Measurements from ENCODE around the gene ELAVL1. TPM values are rescaled to one million over a fixed set of nuclear protein-coding genes. Genes with fewer than 3 reads are reported as not detected.
A peak's percentile ranks its signal among the peaks of the same experiment; 100 is the strongest.

ELAVL1 gene
- total RNA-seq, 2 experiments from 2014 or later: 109 TPM

- peaks cover 47% of the 10 kb centered on the region for H3K4me1 Mint-ChIP-seq
- CTCF ChIA-PET: interaction anchor here (1.2 kb wide), 1 partner anchor 11 kb away, joined by 3 read pairs; no protein-coding TSS in a partner anchor
- DNase-seq: no peak
- peak overlapping the region; percentile 55 for H3K27ac Mint-ChIP-seq
- H3K36me3 Mint-ChIP-seq (ENCODE audit: low read depth): peaks cover 6% of the 10 kb centered on the region
- POLR2A ChIA-PET: interaction anchor here (0.7 kb wide), 1 partner anchor 10 kb away, joined by 14 read pairs; no protein-coding TSS in a partner anchor
- no peaks in the 10 kb centered on the region for H3K27me3 Mint-ChIP-seq
- H3K9me3 Mint-ChIP-seq: no peaks in the 10 kb centered on the region
- peak overlapping the region; percentile 98 for H3K4me3 Mint-ChIP-seq
These were observed 1.4 kb downstream of the ELAVL1 start for GRCh38 chr19:8004001-8004400.

GRCh38 chr19:8001995-8002849 lies 3.2 kb downstream of the ELAVL1 start:
- Mint-ChIP-seq H3K27me3 (no peaks in the 10 kb centered on the region), H3K36me3 (ENCODE audit: low read depth) (peaks cover 6% of the 10 kb centered on the region), H3K27ac (peak overlapping the region; percentile 69), H3K4me1 (peaks cover 50% of the 10 kb centered on the region), H3K4me3 (peak overlapping the region; percentile 59), H3K9me3 (no peaks in the 10 kb centered on the region)
- ChIA-PET CTCF (interaction anchor here (0.6 to 2.0 kb wide), 23 partner anchors 9 to 803 kb away, joined by 3 to 11 read pairs (median 3); partner anchors contain the start of genes TIMM44 and TRAPPC5), POLR2A (no interaction called here)
- peak; percentile 74 for DNase-seq

GRCh38 chr19:8001651-8001994 lies 3.8 kb downstream of the ELAVL1 start:
- peak overlapping the region; percentile 59 for H3K4me3 Mint-ChIP-seq
- CTCF ChIA-PET: interaction anchor here (0.6 to 2.0 kb wide), 15 partner anchors 10 to 343 kb away, joined by 3 to 11 read pairs (median 4); partner anchors contain the start of genes TIMM44 and TRAPPC5
- POLR2A ChIA-PET: no interaction called here
- no peaks in the 10 kb centered on the region for H3K27me3 Mint-ChIP-seq
- H3K4me1 Mint-ChIP-seq: peaks cover 56% of the 10 kb centered on the region
- no peaks in the 10 kb centered on the region for H3K9me3 Mint-ChIP-seq
- DNase-seq: no peak
- peaks cover 6% of the 10 kb centered on the region for H3K36me3 Mint-ChIP-seq (ENCODE audit: low read depth)
- peak overlapping the region; percentile 69 for H3K27ac Mint-ChIP-seq

- CTCF ChIA-PET: interaction anchor here (1.3 kb wide), 1 partner anchor 26 kb away, joined by 3 read pairs; no protein-coding TSS in a partner anchor
- H3K27ac Mint-ChIP-seq: no peak overlapping the region
- H3K4me1 Mint-ChIP-seq: peaks cover 58% of the 10 kb centered on the region
- H3K4me3 Mint-ChIP-seq: no peak overlapping the region
- POLR2A ChIA-PET: no interaction called here
- H3K9me3 Mint-ChIP-seq: no peaks in the 10 kb centered on the region
- peaks cover 6% of the 10 kb centered on the region for H3K36me3 Mint-ChIP-seq (ENCODE audit: low read depth)
- H3K27me3 Mint-ChIP-seq: no peaks in the 10 kb centered on the region
- no peak for DNase-seq
These were observed 5.0 kb downstream of the ELAVL1 start for GRCh38 chr19:8000298-8001038.

GRCh38 chr19:7999376-7999775 lies 6.1 kb downstream of the ELAVL1 start:
- DNase-seq: no peak
- Mint-ChIP-seq H3K27me3 (no peaks in the 10 kb centered on the region), H3K9me3 (no peaks in the 10 kb centered on the region), H3K4me1 (peaks cover 63% of the 10 kb centered on the region), H3K36me3 (ENCODE audit: low read depth) (peaks cover 6% of the 10 kb centered on the region), H3K27ac (no peak overlapping the region), H3K4me3 (no peak overlapping the region)
- CTCF ChIA-PET: interaction anchor here (2.9 kb wide), 1 partner anchor 55 kb away, joined by 8 read pairs; no protein-coding TSS in a partner anchor
- POLR2A ChIA-PET: no interaction called here

GRCh38 chr19:7997809-7998480 lies 7.5 kb downstream of the ELAVL1 start:
- H3K36me3 Mint-ChIP-seq (ENCODE audit: low read depth): peaks cover 6% of the 10 kb centered on the region
- H3K27me3 Mint-ChIP-seq: no peaks in the 10 kb centered on the region
- H3K9me3 Mint-ChIP-seq: no peaks in the 10 kb centered on the region
- H3K4me3 Mint-ChIP-seq: no peak overlapping the region
- DNase-seq: no peak
- no peak overlapping the region for H3K27ac Mint-ChIP-seq
- POLR2A ChIA-PET: no interaction called here
- CTCF ChIA-PET: interaction anchor here (1.0 to 2.9 kb wide), 2 partner anchors 53 to 69 kb away, joined by 4 to 8 read pairs; no protein-coding TSS in a partner anchor
- H3K4me1 Mint-ChIP-seq: peaks cover 62% of the 10 kb centered on the region

GRCh38 chr19:7996883-7997282 lies 8.6 kb downstream of the ELAVL1 start:
- Mint-ChIP-seq H3K4me3 (no peak overlapping the region), H3K36me3 (ENCODE audit: low read depth) (peaks cover 6% of the 10 kb centered on the region), H3K27ac (no peak overlapping the region), H3K27me3 (no peaks in the 10 kb centered on the region), H3K9me3 (no peaks in the 10 kb centered on the region), H3K4me1 (peaks cover 51% of the 10 kb centered on the region)
- CTCF ChIA-PET: no interaction called here
- POLR2A ChIA-PET: no interaction called here
- no peak for DNase-seq

- Mint-ChIP-seq H3K9me3 (no peaks in the 10 kb centered on the region), H3K36me3 (ENCODE audit: low read depth) (peaks cover 7% of the 10 kb centered on the region), H3K27me3 (no peaks in the 10 kb centered on the region), H3K4me1 (peaks cover 41% of the 10 kb centered on the region), H3K4me3 (no peak overlapping the region), H3K27ac (no peak overlapping the region)
- DNase-seq: no peak
- ChIA-PET POLR2A (no interaction called here), CTCF (interaction anchor here (0.6 to 0.7 kb wide), 2 partner anchors 9 to 115 kb away, joined by 3 read pairs; no protein-coding TSS in a partner anchor)
These were observed 9.7 kb downstream of the ELAVL1 start for GRCh38 chr19:7995810-7996158.

- POLR2A ChIA-PET: no interaction called here
- CTCF ChIA-PET: interaction anchor here (0.6 kb wide), 2 partner anchors 16 to 115 kb away, joined by 3 to 4 read pairs; no protein-coding TSS in a partner anchor
- peaks cover 40% of the 10 kb centered on the region for H3K4me1 Mint-ChIP-seq
- no peak for DNase-seq
- peaks cover 10% of the 10 kb centered on the region for H3K36me3 Mint-ChIP-seq (ENCODE audit: low read depth)
- peak overlapping the region; percentile 74 for H3K27ac Mint-ChIP-seq
- no peaks in the 10 kb centered on the region for H3K9me3 Mint-ChIP-seq
- H3K27me3 Mint-ChIP-seq: no peaks in the 10 kb centered on the region
- H3K4me3 Mint-ChIP-seq: no peak overlapping the region
These were observed 10.3 kb downstream of the ELAVL1 start for GRCh38 chr19:7994928-7995809.

- DNase-seq: no peak
- Mint-ChIP-seq H3K9me3 (no peaks in the 10 kb centered on the region), H3K4me3 (no peak overlapping the region), H3K4me1 (peaks cover 35% of the 10 kb centered on the region), H3K36me3 (ENCODE audit: low read depth) (peaks cover 15% of the 10 kb centered on the region), H3K27ac (no peak overlapping the region), H3K27me3 (no peaks in the 10 kb centered on the region)
- CTCF ChIA-PET: no interaction called here
- POLR2A ChIA-PET: no interaction called here
These were observed 11.3 kb downstream of the ELAVL1 start for GRCh38 chr19:7994114-7994513.

GRCh38 chr19:7993560-7993959 lies 11.9 kb downstream of the ELAVL1 start:
- H3K27ac Mint-ChIP-seq: no peak overlapping the region
- peaks cover 35% of the 10 kb centered on the region for H3K4me1 Mint-ChIP-seq
- peaks cover 16% of the 10 kb centered on the region for H3K36me3 Mint-ChIP-seq (ENCODE audit: low read depth)
- H3K27me3 Mint-ChIP-seq: no peaks in the 10 kb centered on the region
- no peak overlapping the region for H3K4me3 Mint-ChIP-seq
- DNase-seq: no peak
- ChIA-PET CTCF (interaction anchor here (0.8 kb wide), 1 partner anchor 10 kb away, joined by 3 read pairs; no protein-coding TSS in a partner anchor), POLR2A (no interaction called here)
- H3K9me3 Mint-ChIP-seq: no peaks in the 10 kb centered on the region

GRCh38 chr19:7992575-7992974 lies 12.9 kb downstream of the ELAVL1 start:
- no peak for DNase-seq
- H3K4me3 Mint-ChIP-seq: no peak overlapping the region
- H3K27me3 Mint-ChIP-seq: no peaks in the 10 kb centered on the region
- H3K27ac Mint-ChIP-seq: no peak overlapping the region
- ChIA-PET POLR2A (no interaction called here), CTCF (interaction anchor here (0.8 kb wide), 1 partner anchor 11 kb away, joined by 3 read pairs; no protein-coding TSS in a partner anchor)
- peaks cover 31% of the 10 kb centered on the region for H3K4me1 Mint-ChIP-seq
- H3K9me3 Mint-ChIP-seq: no peaks in the 10 kb centered on the region
- H3K36me3 Mint-ChIP-seq (ENCODE audit: low read depth): peaks cover 17% of the 10 kb centered on the region

All from activated CD4-positive, alpha-beta T cell treated with anti-CD3 and anti-CD28 coated beads, Interleukin-2, amount 10 ng/mL, durations not matched to agents 7 days and 5 days (primary cell).